ENCODE results near the gene POLG.
A peak's percentile ranks its signal among the peaks of the same experiment; 100 is the strongest.

POLG gene

DNA sequence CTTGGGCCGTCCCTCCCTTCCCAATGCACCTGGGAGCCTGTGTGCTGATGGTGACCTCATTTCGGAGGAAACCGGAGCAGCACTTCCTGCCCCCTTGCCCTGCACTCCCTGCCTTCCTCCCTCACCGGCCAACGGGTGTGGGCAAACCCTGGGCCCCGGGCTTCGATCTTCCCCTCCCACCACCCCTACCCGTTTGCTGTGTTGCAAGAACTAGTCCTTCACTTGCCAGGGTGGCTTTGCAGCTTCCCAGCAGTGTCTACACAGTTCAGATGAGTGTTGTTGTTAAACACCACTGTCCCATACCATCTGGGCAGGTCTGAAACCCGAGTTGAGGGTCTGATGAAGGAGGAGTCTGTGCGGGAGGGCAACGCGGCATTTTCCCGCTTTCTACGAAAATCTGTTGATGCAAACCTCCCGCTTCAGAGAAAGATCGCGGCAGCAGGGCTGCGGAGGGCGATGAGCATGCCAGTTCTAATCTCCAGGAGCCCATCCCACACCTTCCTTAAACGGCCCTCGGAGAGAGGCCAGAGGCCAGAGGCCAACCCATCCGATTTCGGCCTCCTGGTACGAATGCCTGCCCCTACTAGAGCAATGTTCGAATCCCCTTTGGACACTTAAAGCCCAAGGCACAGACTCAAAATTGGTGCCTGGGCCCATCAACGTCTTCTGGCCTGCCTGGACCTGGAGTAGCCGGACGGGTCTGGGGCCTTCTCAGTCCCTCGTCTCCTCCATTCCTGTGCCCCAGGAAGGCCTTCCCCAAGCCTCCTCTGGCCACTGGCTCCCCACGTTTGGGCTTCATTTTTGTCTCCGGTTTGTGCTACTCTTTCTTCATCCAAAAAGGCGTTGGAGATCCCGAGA lies 35.7 kb upstream of the POLG start:
- no peak for DNase-seq (ENCODE audit: low read depth in 2 of 2)

DNA sequence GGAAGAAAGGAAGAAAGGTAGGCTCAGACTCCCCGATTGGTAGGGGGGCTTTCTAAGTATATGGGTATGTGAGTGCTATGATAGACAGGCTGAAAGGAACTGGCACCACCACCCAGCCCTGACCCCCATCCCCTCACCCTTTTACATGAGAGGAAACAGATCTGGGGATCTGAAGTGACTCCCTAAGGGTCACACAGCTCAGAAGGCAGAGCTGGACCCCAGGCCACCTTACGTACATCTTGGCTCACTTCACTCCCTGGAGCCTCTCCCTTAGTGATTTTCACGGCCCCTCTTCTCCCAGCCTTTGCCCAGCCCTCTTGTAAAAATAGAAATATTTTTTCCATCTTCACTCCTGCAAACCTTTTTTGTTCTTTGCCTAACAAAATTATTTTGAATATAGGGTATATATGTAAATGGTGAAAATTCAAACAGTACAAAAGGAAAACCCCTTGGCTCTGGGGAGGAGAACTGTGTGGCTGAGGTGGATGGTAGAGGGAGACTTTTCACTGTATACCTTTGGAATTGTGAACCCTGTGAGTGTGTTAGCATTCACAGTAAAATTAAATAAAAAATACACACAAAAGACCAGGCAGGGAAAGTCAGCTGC lies 34.8 kb upstream of the POLG start:
- no peak for DNase-seq (ENCODE audit: low read depth in 2 of 2)

DNA sequence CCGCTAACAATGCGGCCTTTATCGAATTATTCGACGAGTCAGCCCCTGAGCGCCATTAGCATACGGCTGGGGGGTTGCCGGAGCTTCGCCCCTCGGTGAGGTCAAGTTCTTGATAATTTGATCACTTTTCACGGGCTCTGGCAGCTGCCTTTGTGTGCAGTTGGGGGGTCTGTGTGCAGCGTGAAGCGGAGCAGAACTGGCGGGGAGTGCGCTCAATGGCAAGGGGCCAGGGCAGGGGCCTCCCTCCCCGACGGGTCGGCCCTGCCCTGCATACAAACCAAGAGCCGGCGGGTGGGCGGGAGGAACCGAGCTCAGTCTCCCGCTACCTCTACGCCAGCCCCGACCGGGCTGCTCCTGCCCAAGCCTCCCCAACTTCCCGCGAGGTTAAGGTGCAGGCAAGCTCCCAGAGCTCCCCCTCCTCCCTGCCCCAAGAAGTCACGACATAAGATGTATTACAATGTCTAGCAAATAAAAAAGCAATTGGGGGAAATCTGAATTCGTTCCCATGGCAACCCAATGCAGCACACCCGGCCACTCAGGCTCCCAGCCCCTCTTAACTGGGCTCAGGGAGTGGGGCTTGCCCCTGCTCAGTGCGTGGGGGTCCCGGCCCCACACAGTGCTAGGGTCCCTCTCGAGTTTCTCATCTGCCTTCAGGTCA lies 34.1 kb upstream of the POLG start:
- no peak for DNase-seq (ENCODE audit: low read depth in 2 of 2)

DNA sequence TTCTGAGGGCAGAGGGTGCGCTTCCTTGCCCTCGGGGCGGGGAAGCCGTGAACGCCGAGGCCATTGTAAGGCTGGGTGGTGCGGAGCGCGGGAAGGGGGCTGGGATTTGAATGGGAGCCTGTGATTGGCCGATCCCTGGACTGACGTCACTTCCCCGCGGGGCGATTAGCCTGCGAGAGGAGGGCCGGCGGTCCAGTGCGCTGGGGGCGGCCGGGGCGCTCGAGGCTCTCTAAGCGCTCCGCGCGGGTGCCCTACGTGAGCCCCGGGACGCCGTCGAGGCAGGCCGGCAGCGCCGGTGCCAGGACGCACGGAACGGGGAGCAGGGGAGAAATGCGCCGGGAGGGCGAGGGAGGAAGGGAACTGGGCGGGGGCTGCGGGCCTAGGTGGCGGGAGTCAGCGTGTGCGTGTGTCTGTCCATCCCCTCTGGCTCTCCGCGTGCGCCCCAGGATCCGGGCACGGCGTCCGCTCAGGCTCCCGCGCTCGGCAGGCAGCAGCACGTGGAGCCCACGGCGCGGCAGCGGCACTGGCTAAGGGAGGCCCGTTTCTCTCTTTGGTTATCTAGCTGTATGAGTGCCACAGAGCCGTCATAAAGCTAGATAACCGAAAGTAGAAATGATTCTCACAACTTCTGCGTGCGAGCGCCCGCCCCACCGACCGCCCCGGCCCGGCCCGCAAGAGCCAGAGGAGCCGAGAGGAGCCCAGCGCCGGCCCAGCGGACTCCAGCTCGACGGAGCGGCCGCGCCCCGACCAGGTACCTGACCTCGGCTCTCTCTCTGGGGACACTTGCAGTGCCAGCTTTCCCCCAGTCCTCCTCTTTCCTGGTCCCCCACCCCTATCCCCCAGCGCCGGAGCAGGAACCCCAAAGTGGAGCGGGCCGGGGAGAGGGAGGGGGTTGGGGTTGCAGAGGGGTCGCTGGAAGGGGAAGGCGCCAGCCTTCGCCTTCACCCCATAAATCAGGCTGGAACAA lies 33.1 kb upstream of the POLG start:
- no peak for DNase-seq (ENCODE audit: low read depth in 2 of 2)

DNA sequence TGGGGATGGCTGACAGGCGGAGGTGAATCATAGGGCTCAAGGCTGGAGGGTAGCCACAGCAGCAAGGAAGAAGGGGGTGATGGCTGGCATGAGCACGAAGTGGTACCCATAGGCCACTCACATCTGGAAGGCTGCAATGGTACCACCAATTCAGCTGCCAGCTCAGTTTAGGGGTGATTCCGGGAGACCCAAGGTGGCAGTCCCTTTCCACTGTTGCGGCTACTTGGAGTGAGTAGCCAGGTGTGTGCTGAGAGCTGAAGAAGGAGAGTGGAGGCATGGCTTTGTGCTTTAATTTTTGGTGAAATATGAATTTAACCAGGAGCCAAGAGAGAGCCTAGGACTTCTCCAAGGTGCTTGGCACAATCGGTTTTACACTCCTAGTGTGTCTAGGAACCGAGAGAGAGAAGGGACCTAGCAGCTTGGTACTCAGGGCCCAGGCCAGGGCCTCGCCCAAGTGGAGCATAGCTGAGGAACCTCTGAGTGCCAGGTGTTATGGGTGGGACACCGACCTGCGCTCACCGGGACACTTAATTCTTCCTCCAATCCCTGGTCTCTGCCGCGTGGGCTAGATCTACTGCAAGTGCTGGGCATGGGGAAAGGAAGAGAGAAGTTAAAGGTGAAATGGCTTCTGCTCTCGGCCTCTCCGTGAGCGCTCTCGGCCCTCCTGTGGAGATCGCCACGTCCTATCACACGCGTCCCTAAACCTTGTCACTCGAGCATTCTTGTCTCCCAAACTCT lies 32.2 kb upstream of the POLG start:
- DNase-seq (ENCODE audit: low read depth in 2 of 2): no peak

DNA sequence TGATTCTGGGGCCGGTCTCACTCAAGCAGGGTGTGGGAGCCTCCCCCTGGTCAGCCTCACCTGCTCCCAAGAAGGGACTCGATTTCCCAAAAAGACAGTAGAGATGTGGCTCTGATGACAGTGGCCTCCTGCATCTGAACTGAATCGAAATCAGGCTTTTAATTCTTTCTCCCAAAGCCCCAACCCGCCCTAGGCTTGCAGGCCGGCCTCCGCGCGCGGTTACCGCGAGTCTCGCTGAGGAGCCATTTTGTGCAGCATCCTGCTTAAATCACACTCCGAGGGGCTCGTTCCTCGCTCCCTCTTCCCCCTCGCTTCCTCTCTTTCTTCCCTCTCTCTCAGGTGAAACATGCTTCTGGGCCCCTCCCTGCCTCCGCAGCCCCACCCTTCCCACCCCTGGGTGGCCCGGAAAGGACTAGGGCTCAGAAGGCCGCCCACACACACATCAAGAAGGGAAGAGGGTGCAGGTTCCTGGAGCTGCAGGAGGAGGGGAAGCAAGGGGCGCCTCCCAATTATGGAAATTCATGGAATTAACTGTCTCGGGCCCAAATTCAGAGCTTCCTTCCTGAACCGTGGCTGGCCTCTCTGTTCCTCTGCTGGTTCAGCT lies 30.9 kb upstream of the POLG start:
- no peak for DNase-seq (ENCODE audit: low read depth in 2 of 2)

DNA sequence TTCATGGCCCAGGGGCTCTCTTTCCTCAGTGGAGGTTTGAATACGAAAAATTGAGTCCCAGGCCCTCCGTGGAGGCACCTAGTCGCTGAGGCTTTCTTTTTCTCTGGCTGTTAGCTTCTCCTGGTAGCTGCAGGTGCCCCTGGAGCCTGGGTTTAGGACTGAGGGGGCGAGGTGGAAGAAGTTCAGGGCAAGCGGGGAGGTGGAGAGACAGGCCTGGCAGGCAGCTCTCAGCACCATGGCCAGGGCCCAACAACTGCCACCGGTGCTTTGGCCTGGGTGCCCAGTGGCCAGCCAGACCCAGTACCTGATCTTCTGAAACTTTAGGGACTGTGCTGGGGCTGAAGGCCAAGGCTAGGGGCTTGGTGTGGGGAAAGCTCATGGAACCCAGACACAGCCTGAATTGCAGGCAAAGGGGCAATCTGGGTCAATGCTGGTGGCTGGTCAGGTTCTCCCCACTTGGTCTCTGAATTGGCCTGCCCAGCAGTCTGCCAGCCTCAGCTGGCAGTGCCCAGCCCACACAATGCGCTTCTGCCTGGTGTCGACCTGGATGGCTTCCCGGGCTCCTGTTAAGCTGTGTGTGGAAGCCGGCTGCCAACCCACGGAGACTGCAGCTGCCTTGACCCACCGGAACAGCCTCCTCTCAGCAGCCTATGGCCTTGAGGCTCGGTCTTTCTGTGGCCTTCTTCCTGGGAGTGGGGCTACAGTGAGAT lies 30.3 kb upstream of the POLG start:
- DNase-seq (ENCODE audit: low read depth in 2 of 2): no peak

DNA sequence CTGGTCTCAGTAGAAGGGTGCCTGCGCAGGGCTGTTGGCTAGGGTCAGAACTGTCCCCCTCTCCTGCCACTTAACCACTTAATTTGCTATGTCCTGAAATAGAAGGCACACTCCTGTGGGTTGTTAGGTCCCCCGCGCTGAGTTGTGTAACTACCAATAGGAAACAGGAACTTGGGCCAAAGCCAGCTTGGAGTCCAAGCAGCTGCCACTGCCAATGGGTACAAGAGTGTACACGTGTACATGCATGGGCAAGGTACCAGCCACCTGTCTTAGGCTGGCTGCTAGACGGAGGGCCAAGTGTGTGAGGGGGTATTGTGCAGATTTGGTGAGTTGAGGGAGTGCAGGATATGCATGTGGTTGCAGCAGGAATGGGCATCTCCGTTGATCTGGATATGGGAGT lies 29.7 kb upstream of the POLG start:
- no peak for DNase-seq (ENCODE audit: low read depth in 2 of 2)

DNA sequence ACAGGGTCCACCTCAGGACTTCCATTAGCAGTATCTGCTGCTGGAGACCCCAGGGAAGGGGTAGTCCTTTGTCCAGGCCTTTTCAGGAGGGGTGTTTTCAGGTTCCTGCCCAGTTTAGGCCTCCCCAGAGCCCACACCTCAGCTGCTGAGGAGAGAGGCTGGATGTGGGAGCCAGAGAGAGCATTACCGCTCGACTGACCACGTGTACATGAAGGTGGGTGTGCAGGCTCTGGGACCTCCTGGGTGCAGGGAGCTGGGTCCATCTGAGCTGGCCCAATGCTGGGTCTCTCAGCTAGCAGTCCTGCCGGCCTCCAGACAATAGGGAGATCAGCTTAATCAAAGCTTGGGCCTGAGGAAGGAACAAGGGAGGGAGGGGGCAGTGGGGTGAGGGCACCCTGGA lies 29.1 kb upstream of the POLG start:
- no peak for DNase-seq (ENCODE audit: low read depth in 2 of 2)

DNA sequence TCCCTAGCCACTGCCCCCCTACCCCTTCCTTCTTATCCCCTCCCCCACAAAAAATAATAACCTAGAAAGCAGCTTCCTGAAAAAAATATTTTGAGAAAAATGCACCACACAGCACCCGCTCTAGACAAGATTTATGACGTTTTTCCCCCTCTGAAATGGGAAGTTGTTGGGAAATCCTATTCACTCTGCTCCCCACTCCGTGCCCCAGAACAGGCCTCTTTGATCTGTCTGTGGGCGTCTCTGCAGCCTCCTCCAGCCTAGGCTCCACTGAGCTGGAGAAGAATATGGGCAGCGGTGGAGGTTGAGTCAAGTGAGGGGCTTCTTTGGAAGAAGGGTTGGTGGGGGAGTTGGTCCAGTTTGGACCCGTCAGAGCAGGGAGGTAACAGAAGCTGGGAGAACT lies 28.5 kb upstream of the POLG start:
- no peak for DNase-seq (ENCODE audit: low read depth in 2 of 2)

DNA sequence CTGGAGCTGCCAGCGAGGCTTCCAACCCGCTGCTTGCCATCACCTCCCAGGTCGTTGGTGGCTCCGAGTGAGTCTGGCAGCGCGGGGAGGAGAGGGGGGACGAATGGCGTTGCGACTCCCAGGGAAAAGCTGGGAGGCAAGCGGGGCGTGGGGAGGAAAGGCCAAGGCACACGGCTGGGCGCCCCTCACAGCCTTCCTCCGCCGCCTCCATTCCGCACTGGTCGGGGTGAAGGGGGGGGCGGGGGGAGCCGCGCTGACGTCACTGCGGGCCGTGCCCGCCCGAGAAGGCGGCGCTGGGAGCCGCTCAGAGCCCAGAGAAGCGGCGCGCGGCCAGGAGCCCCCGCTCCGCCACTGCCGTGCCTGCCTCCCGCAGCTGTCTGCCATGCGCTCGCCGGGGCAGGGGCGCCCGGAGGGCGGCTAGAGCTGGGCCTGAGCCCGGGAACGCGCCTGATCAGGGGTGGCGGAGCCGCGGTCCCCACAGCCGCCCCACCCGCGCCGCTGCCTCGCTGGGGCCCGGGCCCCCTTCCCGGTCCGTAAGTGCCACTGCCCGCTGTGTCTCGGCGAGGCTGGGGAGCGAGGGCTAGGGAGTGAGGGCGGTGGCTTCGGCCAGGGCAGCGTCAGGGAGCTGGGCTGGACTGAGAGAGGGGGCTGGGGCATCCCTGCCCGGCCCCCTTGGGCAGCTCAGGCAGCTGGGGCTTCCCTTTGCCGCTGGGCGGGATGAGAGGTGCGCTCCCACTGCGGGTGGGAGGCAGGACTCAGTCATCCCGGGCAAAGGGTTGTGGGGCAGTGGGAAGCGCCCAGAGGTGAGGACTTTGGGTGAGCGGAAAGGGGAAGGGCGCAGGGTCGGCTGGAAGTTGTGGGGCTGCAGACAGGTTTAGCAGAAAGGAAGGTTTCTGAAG lies 27.8 kb upstream of the POLG start:
- DNase-seq (ENCODE audit: low read depth in 2 of 2): no peak

DNA sequence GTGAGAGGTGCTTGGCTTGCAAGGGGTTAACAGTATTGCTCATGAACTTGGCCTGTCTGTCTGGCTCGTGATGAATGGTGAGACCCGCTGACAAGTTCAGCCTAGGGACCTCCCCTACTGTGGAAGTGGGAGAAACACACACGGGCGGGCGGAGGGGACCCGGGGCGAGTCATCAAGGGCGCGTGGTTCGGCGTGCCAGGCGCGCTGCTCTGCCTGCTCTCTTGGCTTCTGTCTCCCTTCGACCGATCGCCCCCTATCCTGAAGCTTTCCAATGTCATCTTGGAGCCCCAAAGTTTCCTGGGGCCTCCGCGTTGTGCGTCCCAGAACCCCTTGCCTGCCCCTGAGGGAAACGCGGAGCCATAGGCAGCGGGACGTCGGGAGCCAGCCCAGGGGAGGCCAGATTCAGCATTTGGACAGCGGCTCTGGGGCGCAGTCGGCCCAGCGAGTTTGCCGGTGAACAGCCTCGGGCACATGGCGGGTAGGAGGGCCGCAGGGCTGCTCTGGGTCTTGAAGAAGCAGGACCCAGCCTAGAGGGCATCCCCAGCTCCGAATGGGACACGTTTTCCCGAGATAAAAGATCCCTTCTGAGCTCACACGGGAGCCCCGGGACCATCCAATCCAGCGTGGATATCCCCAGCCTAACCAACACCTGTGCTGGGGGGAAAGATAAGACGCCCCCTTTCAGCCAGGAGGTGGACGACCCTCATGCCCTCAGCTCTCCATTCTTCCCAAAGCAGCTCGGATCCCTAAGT lies 27.0 kb upstream of the POLG start:
- DNase-seq (ENCODE audit: low read depth in 2 of 2): peak; percentile 39 to 48

DNA sequence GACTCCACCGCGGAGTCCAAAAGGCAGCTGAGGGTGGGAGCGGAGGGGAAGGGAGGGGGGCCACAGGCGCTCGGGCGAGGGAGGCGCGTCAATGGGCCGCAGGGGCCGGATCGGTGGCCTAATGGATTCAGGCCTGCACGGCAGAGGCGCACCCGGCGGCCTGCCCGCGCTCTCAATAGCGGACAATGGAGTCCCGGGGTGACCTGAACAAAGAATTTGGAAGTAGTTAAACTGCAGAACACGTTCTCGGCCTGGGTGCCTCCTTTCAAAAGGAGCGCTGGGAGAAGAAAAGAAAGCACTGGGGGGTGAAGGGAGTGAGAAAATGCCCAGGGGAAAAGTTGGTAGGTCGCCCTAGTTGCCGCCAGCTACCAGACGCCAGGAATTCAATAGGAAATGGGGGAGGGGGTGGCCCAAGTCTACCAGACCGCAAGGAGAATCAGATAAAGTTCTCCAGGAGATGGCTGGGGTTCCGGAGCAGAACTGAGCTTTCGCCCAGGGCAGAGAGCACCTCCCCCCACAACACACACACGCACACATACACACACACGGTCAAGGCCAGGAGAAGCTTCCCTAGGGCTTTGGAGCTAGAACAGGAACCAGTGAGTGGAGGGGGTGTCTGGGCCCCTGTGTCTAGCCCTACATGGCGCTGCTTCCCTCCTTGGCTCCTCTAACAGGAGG lies 25.8 kb upstream of the POLG start:
- no peak for DNase-seq (ENCODE audit: low read depth in 2 of 2)

DNA sequence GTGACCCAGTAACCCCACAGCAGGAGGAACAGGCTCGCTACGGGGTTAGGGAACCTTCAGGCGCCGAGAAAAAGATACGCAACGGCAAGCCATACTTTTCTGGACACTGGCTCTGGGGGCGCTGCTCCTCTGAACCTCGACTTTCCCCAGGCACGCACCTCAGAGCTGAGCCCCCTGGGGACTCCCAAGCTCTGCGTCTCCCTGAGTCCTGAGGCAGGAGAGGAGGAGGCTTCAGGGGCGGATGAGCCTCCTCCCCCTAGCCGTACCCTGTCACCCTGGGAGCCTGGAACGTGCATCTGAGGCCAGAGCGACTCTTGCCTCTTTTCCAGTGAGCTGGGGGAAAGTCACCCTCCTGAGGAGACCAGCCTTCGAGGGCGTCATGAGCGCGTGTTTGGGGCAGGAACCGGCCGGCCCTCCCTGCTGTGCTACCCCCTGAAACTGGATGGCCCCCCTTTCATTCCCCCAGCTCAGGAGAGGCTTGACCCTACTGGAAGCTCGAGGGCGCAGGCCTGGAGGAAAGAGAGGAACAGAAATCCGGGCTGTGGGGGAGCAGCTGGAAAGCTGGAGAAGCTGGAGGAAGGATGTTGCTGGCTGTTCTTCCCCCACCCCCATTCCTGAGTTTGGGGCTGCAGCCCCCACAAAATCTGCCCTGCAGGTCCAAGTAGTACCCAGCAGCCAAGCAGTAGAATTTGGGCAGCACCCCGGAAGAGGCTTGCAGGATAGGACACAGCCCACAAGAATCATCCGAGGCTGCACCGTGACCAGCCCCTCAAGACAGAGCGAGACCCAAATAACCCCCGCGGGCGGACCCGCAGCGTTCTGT lies 25.1 kb upstream of the POLG start:
- no peak for DNase-seq (ENCODE audit: low read depth in 2 of 2)

DNA sequence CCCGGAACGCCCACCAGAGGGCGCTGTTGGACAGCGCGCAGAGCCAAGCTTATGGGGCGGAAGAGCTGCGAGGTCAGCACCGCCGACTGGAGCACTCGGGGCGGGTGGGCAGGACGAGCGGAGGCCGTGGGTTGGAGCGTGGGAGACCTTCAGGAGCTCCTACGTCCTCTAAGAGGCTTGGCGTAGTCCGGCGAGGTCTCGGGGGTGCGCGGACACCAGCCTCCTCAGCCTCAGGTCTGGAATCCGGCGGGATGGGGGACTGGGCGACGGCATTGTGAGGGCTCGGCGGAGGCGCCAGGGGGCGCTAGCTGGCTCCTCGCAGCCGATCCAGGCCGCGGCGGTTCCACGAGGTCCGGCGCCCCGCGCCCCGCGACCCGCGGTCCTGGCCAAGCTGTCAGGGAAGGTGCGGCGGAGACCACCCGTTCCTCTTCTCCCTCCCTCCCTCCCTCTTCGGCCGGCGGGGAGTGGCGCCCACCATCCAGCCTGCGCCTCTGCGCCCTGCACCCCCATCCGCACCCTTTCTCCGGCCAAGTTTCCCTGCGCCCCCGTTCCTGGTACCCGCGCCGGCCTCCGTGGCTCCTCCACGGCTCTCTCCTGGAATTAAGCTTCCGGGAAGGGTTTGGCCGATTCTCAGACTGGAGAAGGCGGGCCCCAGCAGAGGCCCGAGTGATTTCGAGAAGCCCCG lies 24.3 kb upstream of the POLG start:
- peak; percentile 71 to 74 for DNase-seq (ENCODE audit: low read depth in 2 of 2)

DNA sequence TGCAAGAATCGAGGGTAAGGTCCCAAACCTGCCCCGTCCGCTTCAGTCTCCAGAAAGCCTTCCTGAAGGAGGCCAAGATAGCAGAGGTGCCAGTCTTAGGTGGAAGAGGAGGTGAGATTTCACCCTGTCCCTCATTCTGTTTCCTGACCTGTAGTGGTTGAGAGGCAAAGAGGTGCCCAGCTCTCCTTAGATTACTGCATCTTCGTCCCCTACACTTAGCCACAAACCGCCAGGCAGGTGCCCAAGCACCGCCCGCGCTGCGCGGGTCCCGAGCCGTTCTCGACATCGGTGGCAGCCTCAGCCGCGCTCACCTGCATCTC lies 23.8 kb upstream of the POLG start:
- no peak for DNase-seq (ENCODE audit: low read depth in 2 of 2)

Measured in activated CD4-positive, alpha-beta T cell treated with anti-CD3 and anti-CD28 coated beads for 24 hours (primary cell).